GM12864 (cell line): Measurements from ENCODE around the gene HAUS2.

ENCODE experiments used
- DNase-seq: peaks from one replicate; pipeline ENCODE4 v3.0.0-alpha.2; 2011; ENCODE audit warnings: low read depth
- H3K4me3 ChIP-seq: 2 replicates; pipeline ENCODE4 v1.5.1; 2011; ENCODE audit warnings: mild to moderate bottlenecking, low read depth, low read length, control low read depth
- TF ChIP-seq, protein P1 (sequence below): IDR thresholded peaks from 2 replicates; pipeline ENCODE4 v1.5.1; 2011; ENCODE audit warnings: low read depth, mild to moderate bottlenecking, moderate library complexity, low read length, control low read depth, inconsistent platforms; ENCODE audit errors: missing control alignments

HAUS2 gene

DNA sequence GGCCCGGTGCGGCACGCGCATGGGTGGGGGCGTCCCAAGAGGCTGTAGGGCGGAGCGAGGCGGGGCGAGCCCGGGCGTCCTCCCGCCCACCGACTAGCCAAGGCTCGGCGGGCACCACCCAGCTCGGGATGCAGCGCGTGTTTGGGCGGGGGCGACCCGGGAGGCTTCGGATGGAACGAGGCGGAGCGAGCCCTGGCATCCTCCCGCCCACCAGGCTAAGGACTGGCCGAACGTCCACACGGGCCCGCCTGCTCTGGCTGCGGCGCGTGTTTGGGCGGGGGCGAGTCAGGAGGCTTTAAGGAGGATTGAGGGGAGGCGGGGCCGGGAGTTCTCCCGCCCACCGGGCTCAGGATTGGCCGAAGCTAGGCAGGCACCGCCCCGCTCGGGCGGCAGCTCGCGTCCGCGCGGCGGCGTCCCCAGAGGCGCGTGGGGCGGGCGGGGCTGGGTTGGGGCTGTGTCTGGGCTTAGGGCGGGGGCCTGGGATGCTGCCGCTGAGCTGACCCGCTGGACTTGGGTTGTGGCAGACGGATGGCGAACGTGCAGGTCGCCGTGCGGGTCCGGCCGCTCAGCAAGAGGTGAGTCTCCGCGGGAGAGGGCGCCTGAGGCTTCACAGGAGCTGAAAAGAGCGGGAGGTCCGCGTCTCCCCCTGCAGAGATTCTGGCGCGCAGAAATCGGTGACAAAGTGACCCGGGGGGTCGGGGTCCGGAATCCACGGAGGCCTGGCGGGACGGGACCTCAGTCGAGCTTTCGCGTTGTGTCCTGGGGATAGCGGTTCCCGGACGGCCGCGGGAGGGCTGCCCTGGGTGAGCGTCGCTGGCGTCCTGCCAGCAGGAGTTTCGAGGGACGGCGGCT is 26.8 kb downstream of the HAUS2 start, which contains the start of gene STARD9:
Gene STARD9 (plus strand): TSS at position 419 of the 852 bp plus-strand sequence. CDS start 110 bp downstream, at position 529.
- peak within 1 kb of the TSS; percentile 71 for H3K4me3 ChIP-seq
- TF ChIP-seq, protein P1, sequence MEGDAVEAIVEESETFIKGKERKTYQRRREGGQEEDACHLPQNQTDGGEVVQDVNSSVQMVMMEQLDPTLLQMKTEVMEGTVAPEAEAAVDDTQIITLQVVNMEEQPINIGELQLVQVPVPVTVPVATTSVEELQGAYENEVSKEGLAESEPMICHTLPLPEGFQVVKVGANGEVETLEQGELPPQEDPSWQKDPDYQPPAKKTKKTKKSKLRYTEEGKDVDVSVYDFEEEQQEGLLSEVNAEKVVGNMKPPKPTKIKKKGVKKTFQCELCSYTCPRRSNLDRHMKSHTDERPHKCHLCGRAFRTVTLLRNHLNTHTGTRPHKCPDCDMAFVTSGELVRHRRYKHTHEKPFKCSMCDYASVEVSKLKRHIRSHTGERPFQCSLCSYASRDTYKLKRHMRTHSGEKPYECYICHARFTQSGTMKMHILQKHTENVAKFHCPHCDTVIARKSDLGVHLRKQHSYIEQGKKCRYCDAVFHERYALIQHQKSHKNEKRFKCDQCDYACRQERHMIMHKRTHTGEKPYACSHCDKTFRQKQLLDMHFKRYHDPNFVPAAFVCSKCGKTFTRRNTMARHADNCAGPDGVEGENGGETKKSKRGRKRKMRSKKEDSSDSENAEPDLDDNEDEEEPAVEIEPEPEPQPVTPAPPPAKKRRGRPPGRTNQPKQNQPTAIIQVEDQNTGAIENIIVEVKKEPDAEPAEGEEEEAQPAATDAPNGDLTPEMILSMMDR: no peak
- DNase-seq: peak; percentile 88

DNA sequence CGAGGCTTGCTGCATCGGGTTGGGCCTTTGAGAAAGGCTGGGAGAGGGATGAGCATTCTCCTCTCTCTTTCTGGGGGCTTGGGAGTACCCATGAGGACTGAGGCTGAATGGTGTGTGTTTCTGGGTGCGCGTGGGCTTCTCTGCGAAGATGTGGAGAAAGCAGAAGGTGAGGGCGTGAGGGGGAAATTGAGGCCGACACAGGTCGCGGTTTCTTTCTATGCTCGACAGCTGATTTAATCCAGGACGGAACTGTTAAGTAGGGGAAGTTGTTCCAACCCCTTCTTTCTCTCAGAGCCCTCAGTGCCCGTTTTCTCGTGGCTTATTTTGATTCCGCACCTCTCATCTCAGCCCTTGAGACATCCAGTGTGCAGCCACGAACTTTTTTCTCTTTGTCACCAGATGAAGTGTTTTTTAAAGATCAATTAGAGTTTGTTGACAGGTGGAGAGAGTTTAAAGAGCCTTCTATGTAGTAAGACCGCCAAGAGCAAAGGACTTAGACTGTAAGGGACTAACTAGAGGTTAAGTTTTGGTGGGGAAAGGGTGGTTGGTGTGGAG is 27.5 kb downstream of the HAUS2 start:
- TF ChIP-seq, protein P1: no peak
- DNase-seq: no peak
- peak overlapping the region; percentile 71 for H3K4me3 ChIP-seq

DNA sequence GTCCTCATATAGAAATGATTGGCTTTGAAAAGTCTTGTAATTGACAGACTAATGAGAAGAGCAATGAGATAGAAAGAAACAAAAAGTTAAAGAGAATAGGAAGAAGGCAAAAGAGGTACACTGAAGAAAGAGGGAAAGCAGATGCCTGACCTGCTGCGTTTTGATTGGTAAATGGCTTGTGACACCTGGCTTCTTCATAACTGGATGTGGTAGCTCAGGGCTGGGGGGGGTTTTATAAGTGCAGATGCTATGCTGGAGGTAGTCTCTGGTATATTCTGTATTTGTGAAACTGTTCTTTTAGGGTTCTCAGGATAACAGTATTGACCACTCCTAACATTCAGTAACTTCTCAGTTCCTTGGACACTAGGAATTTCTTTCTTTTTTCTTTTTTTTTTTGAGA is 28.1 kb downstream of the HAUS2 start:
- peak overlapping the region; percentile 71; the same call in 1 of the 2 replicates for H3K4me3 ChIP-seq
- TF ChIP-seq, protein P1: no peak
- DNase-seq: no peak

DNA sequence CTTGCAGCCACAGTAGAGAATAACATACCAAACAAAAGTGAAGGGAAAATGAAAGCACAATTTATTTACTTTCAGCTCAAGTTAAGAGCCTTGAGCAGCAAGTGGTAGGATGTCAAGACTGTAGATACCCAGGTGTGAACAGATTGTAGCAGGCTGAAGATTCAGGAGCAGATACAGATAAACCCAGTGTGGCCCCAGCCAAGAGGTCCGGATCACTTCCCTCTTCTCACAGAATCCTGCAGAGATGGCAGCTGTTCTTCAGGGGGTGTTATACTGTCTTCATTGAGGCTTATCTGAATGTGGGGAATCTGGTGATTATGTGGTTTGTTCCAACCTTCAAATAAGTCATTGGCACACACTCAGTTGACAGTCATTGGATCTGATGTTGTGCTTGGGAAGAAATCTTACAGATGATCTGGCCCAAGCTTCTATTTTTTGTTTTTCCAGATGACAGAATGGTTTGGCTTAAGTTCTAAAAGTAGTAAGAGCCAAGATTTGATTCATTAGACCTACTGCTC is 28.9 kb downstream of the HAUS2 start:
- TF ChIP-seq, protein P1: no peak
- no peak for DNase-seq
- H3K4me3 ChIP-seq: no peak overlapping the region

DNA sequence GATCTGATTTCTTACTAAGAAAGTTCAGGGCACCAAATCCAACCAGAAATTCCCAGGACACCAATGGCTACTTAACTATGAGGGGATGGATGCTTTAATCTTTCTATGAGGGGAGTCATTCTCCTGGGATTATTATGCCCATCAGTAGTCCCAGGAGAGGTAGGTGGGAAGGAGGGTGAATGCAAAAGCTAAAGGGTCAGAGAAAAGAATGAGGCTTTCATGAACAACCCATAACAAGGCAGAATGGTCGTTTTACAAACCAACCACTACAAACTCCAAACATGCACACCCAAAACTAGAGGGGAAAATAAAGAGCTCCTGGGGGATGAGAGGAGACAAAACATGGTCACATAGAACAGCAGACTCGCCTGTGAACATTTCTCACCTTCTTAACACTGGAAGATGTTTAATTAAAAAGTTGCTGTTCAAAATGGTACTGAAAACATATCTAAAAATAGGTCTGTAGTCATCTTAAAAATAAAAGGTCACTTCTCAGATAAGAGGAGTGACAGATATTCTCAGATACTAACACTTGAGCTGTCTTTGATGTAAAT is 30.4 kb downstream of the HAUS2 start:
- no peak overlapping the region for H3K4me3 ChIP-seq
- no peak for DNase-seq
- TF ChIP-seq, protein P1: no peak

DNA sequence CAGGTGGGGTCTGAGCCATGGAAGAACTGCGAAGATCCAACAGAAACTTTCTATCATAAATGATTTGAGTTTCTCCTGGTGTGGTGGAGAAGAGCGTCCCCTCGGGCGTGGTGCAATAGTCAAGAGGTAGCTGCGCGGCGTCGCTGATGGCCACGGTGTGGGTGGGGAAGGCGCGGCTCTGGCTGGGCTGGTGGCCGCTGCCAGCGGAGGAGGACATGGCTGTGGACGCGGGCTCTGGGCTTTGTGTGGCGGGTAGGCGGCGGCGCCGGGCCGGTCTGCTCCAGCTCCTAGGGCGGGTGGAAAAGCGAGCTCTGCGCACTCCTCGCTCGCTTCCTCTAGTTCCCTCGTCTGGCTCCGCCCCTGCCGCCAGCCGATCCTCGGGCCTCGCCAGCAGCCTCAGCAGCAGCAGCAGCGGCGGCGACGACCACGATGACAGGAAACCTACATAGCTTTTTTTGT is 32.7 kb downstream of the HAUS2 start:
- DNase-seq: peak; percentile 27
- H3K4me3 ChIP-seq: peak overlapping the region; percentile 55
- TF ChIP-seq, protein P1: no peak
